ENCODE results near the gene LGALS8. TPM values are rescaled to one million over a fixed set of nuclear protein-coding genes. Genes with fewer than 3 reads are reported as not detected.

The LGALS8 gene
- total RNA-seq, 3 donors from 2014 or later = 55.3 to 74.3 (median 56.4) TPM

GRCh38 chr1:236558081-236558480, 34.3 kb downstream of the LGALS8 start:
- ATAC-seq (no peak), DNase-seq (no peak)
- Histone ChIP-seq H3K36me3 (ENCODE audit: low read depth) (peaks cover 13% of the 10 kb centered on the region), H3K4me1 (ENCODE audit: low read depth) (no peaks in the 10 kb centered on the region), H3K9me3 (no peaks in the 10 kb centered on the region), H3K4me3 (no peak overlapping the region)
- intact Hi-C loops (cut with DNase I, micrococcal nuclease) = no loop called here
- TF ChIP-seq CTCF (IDR thresholded peaks at IDR 0.05) = no peak

GRCh38 chr1:236558846-236559245, 35.1 kb downstream of the LGALS8 start:
- Histone ChIP-seq H3K36me3 (ENCODE audit: low read depth) (peaks cover 13% of the 10 kb centered on the region), H3K4me1 (ENCODE audit: low read depth) (no peaks in the 10 kb centered on the region), H3K9me3 (no peaks in the 10 kb centered on the region), H3K4me3 (no peak overlapping the region)
- no peak for DNase-seq
- ATAC-seq = no peak
- TF ChIP-seq CTCF (IDR thresholded peaks at IDR 0.05) = no peak
- intact Hi-C loops (cut with DNase I, micrococcal nuclease) = no loop called here

GRCh38 chr1:236560213-236560771, 36.5 kb downstream of the LGALS8 start:
- peaks cover 13% of the 10 kb centered on the region for H3K36me3 ChIP-seq (ENCODE audit: low read depth)
- H3K4me3 ChIP-seq = no peak overlapping the region
- no peak for ATAC-seq
- H3K9me3 ChIP-seq = no peaks in the 10 kb centered on the region
- TF ChIP-seq CTCF (IDR thresholded peaks at IDR 0.05) = no peak
- intact Hi-C loops (cut with DNase I, micrococcal nuclease) = no loop called here
- no peaks in the 10 kb centered on the region for H3K4me1 ChIP-seq (ENCODE audit: low read depth)
- no peak for DNase-seq

GRCh38 chr1:236561976-236562375, 38.2 kb downstream of the LGALS8 start:
- Histone ChIP-seq H3K36me3 (ENCODE audit: low read depth) (no peaks in the 10 kb centered on the region), H3K4me1 (ENCODE audit: low read depth) (no peaks in the 10 kb centered on the region), H3K4me3 (no peak overlapping the region), H3K9me3 (no peaks in the 10 kb centered on the region)
- TF ChIP-seq CTCF (IDR thresholded peaks at IDR 0.05) = no peak
- ATAC-seq (no peak), DNase-seq (no peak)
- intact Hi-C loops (cut with DNase I, micrococcal nuclease) = no loop called here

GRCh38 chr1:236565530-236565929, 41.7 kb downstream of the LGALS8 start:
- H3K4me1 ChIP-seq (ENCODE audit: low read depth) = no peaks in the 10 kb centered on the region
- DNase-seq (no peak), ATAC-seq (no peak)
- intact Hi-C loops (cut with DNase I, micrococcal nuclease) = no loop called here
- TF ChIP-seq CTCF (IDR thresholded peaks at IDR 0.05) = no peak
- H3K9me3 ChIP-seq = no peaks in the 10 kb centered on the region
- no peaks in the 10 kb centered on the region for H3K36me3 ChIP-seq (ENCODE audit: low read depth)
- no peak overlapping the region for H3K4me3 ChIP-seq

Data from mucosa of descending colon (tissue), 3 donors.